ENCODE measurements around the gene NKAPD1. TPM values are rescaled to one million over a fixed set of nuclear protein-coding genes. Genes with fewer than 3 reads are reported as not detected.

NKAPD1 gene
- total RNA-seq, 1 experiment from 2014 or later, result 15.3 TPM

GRCh38 chr11:112086422-112087191 is 12.5 kb downstream of the NKAPD1 start, which contains the start of the genes SDHD and TIMM8B (continued):
- no peak for TF ChIP-seq MXD4 (CRISPR knock-in tag; IDR thresholded peaks at IDR 0.05; ENCODE audit: borderline replicate concordance)
- no peak for TF ChIP-seq RELA (CRISPR knock-in tag; IDR thresholded peaks at IDR 0.05; ENCODE audit: borderline replicate concordance)
- TF ChIP-seq IRF2 (CRISPR knock-in tag; IDR thresholded peaks at IDR 0.05; ENCODE audit: borderline replicate concordance, low read depth), result no peak
- TF ChIP-seq NFE2L1 (CRISPR knock-in tag; IDR thresholded peaks at IDR 0.05), result 0 out of 2 replicates have a peak, but pooled peaks have one; percentile 39
- no peak for TF ChIP-seq SOX15 (CRISPR knock-in tag; IDR thresholded peaks at IDR 0.05)
- TF ChIP-seq SMAD4 (CRISPR knock-in tag; IDR thresholded peaks at IDR 0.05), result no peak
- TF ChIP-seq STAT6 (CRISPR knock-in tag; conservative IDR thresholded peaks at IDR 0.05; ENCODE audit: low read depth), result no peak
- TF ChIP-seq PRRX2 (CRISPR knock-in tag; IDR thresholded peaks at IDR 0.05), result no peak
- TF ChIP-seq, protein P1, sequence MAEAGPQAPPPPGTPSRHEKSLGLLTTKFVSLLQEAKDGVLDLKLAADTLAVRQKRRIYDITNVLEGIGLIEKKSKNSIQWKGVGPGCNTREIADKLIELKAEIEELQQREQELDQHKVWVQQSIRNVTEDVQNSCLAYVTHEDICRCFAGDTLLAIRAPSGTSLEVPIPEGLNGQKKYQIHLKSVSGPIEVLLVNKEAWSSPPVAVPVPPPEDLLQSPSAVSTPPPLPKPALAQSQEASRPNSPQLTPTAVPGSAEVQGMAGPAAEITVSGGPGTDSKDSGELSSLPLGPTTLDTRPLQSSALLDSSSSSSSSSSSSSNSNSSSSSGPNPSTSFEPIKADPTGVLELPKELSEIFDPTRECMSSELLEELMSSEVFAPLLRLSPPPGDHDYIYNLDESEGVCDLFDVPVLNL (CRISPR knock-in tag; IDR thresholded peaks at IDR 0.05; ENCODE audit: borderline replicate concordance, low read depth), result no peak
- no peak for TF ChIP-seq AFF4 (CRISPR knock-in tag; IDR thresholded peaks at IDR 0.05; ENCODE audit: borderline replicate concordance)
- peak; percentile 47 for TF ChIP-seq PRDM15 (CRISPR knock-in tag; IDR thresholded peaks at IDR 0.05)
- no peak for TF ChIP-seq ZSCAN18 (CRISPR knock-in tag; IDR thresholded peaks at IDR 0.05)
- TF ChIP-seq, protein P2, sequence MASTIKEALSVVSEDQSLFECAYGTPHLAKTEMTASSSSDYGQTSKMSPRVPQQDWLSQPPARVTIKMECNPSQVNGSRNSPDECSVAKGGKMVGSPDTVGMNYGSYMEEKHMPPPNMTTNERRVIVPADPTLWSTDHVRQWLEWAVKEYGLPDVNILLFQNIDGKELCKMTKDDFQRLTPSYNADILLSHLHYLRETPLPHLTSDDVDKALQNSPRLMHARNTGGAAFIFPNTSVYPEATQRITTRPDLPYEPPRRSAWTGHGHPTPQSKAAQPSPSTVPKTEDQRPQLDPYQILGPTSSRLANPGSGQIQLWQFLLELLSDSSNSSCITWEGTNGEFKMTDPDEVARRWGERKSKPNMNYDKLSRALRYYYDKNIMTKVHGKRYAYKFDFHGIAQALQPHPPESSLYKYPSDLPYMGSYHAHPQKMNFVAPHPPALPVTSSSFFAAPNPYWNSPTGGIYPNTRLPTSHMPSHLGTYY (CRISPR knock-in tag; IDR thresholded peaks at IDR 0.05), result 0 out of 2 replicates have a peak, but pooled peaks have one; percentile 48
- peak; percentile 26; the same call in 1 of the 2 replicates for TF ChIP-seq CBFB (CRISPR knock-in tag; IDR thresholded peaks at IDR 0.05; ENCODE audit: low read depth)
- TF ChIP-seq, protein P3, sequence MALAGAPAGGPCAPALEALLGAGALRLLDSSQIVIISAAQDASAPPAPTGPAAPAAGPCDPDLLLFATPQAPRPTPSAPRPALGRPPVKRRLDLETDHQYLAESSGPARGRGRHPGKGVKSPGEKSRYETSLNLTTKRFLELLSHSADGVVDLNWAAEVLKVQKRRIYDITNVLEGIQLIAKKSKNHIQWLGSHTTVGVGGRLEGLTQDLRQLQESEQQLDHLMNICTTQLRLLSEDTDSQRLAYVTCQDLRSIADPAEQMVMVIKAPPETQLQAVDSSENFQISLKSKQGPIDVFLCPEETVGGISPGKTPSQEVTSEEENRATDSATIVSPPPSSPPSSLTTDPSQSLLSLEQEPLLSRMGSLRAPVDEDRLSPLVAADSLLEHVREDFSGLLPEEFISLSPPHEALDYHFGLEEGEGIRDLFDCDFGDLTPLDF (CRISPR knock-in tag; IDR thresholded peaks at IDR 0.05), result no peak
- TF ChIP-seq MAX (CRISPR knock-in tag; IDR thresholded peaks at IDR 0.05), result peak; percentile 84
- TF ChIP-seq JUN (CRISPR knock-in tag; IDR thresholded peaks at IDR 0.05), result no peak; the same call in 1 of the 2 replicates
- no peak for TF ChIP-seq EMX1 (CRISPR knock-in tag; IDR thresholded peaks at IDR 0.05)
- peak; percentile 76; the same call in 1 of the 2 replicates for TF ChIP-seq MYBL2 (CRISPR knock-in tag; IDR thresholded peaks at IDR 0.05)
- TF ChIP-seq PREB (CRISPR knock-in tag; IDR thresholded peaks at IDR 0.05; ENCODE audit: borderline replicate concordance), result no peak
- TF ChIP-seq ZNF423 (CRISPR knock-in tag; IDR thresholded peaks at IDR 0.05), result peak; percentile 88

Data from WTC11 (cell line).